COLO829 (cell line): Measurements from ENCODE around the gene ALG12.

Source experiments
- DNase-seq: peaks from one replicate; pipeline ENCODE4 v3.0.0; 2012; ENCODE audit warnings: low spot score

ALG12 gene

DNA sequence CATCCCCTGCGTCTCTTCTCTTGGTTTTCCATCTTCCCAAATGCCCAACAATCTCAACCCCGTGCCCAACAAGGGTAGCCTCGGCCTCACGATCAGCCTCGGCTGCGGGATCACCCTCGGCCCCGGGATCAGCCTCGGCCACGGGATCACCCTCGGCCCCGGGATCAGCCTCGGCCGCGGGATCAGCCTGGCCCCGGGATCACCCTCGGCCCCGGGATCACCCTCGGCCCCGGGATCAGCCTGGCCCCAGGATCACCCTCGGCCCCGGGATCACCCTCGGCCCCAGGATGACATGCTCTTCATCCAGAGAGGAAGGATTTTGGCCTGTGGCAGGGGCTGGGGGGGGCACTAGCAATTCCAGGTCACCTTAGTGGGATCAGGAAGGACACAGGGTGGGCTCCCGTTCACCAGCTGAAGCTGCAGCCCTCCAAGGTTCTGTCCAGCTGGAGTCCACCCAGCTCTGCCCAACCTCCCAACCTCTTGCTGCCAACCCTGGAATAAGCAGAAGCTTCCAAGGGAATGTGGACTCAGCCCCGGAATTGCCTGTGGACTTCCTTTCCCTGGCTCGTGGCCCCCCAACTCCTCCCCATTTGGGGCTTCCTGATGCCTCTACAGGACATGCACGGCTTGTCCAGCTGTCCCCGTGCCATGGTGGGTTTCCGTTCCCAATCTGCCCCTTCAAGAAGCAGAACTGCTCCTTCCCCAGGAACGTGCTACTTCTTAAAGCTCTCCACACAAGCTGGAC lies 6.2 kb downstream of the ALG12 start:
- DNase-seq = no peak

DNA sequence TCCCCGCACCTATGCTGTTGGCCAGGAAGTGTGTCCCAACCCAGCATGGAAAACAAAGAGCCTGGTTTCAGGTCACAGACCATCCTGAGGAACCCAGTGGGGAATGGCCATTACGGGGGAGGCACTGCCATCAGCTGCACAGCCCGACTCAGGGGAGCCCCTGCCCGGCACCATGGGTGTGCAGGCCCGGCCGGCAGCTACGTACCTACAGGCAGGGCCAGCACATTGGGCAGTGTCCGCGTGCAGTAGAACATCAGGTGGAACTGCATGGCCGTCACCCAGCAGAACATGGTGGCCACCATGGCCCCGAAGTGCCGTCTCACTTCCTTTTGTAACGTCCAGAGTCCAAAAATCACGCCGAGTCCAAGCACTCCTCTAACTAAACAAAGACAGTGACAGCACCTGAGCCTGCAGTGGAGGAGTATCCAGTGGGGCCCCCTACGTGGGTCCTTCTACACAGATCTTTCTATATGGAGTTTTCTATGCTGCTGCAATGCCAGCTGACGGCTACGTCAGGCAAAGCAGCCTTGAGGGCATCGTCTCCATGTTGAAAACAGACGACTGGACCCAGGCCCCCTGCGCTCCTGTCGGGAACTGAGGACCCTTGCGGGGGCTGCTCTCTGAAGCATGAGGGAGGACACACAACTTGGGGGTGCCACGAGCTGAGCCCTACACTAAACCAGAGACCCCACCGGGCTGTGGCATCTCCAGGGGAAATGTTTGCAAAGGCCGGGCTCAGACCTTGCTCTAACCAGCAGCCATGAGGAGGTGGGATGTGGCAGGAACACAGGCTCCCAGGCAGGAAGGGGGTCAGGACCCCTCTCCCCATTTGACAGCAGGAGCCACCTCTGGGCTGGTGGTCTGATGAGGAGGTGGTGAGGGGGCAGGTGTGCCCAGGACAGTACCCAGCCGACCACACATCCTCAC lies 7.7 kb downstream of the ALG12 start:
- no peak for DNase-seq

DNA sequence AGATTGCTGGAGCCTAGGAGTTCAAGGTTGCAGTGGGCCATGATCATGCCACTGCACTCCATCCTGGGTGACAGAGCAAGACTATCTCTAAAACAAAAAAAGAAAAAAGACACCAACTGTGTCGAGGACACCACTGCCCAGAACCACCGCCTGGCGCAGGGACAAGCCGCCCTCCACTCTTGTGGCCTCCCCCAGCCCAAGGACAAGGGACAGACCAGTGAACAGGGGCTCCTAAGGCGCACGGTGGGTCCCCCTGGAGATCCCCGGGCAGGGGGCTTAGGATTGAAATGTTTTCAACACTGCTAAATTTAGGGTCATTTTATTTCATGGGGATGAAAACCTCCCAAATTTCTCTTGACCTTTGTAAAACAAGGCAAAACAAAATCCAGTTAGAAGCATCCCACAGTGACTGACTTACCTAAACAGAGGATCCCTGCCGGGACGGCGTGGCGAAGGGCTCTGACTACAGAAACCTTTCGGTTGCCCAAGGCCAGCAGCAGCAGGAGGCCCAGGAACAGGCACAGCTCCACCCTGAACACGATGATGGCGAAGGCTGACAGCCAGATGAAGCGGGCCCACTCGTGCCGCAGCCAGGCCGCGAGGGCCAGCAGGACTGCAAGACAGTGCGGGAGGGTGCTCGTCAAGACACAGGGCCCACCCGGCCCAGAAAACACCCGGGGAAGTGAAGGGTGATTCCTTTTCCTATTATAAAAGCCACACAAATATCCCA lies 8.6 kb downstream of the ALG12 start:
- DNase-seq = no peak

DNA sequence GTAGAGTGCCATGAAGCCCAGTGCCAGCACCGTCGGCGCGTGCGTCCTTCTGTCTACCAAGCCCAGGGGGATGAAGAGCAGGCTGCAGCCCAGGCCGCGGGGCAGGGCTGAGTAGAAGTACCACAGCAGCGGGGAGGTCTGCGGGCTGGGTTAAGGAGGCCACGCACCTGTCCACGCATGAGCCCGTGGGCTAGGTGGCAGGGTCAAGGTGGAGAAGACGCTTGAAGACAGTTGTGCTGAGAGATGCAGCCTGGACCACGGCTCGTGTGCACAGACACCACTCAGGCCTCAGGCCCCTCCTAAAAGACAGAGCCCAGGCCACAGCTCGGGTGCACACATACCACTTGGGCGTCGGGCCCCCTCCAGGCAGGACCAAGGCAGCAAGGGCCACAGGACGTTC lies 10.4 kb downstream of the ALG12 start:
- DNase-seq = no peak

DNA sequence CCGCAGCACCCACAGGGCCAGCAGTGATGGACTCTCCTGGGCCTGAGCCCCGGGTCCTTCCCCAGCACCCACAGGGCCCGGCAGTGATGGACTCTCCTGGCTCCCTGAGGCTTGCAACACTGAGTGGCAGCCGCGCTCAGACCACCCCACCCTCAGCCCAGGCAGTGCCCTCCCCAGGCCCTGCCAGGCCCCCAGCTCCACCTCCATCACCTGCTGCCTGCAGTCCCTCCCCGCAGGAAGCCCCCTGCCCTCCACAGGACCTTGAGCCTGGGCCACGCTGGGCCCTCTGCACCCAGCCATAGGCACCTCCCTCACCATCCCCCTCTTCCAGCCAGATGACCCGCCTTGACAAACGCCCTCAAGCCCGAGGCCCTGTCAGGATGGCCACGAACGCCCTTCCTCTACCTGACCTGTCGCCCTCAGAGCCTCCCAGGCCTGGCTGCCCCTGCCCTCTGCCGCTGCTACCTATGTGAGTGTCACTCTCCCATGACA lies 11.4 kb downstream of the ALG12 start:
- DNase-seq = no peak

DNA sequence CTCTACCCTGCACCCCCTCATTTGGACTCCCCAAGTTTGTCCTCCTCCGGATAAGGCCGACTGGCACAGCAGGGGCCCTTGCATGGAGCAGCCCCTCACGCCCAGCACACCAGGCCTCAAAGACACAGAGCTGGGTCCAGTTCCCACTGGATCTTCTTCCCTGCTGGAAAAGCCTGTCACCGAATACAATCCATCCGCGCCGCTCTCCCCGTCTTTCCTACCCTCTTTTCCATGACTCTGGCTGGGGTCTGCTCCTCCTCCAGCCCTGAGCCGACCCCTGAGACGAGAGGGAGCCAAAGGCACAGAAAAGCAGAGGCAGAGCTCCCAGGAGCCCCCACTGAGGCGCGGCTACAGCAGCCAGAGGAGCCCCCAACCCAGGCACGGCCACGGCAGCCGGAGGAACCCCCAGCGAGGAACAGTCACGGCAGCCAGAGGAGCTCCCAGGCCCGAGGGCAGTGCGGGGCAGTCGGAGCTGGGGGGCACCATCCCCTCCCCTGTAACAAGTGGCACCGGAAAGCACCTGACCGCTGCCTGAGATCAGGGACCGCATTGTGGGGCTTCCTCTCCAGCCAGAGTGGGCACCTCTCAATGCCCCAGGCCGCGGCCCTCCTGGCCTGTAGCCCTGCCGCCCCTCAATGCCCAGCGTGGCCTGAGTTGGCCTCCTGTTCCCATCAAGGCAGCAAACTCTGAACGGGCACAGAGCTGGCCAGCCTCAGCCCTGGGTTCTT lies 12.0 kb downstream of the ALG12 start:
- DNase-seq = no peak

DNA sequence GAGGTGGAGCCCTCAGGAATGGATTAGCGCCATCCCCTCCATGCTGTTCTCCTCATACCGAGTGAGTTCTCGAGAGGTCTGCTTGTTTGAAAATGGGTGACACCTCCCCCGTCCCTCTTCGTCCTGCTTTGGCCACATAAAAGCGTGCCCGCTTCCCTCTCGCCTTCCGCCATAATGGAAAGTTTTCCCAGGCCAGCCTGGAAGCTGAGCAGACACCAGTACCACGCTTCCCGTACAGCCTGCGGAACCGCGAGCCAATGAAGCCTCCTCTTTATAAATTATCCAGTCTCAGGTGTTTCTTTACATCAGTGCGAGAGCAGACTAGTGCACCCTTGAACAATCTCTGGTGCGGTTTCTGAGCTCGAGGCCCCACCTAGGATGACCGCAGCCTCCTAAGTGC lies 12.8 kb downstream of the ALG12 start:
- DNase-seq = no peak

DNA sequence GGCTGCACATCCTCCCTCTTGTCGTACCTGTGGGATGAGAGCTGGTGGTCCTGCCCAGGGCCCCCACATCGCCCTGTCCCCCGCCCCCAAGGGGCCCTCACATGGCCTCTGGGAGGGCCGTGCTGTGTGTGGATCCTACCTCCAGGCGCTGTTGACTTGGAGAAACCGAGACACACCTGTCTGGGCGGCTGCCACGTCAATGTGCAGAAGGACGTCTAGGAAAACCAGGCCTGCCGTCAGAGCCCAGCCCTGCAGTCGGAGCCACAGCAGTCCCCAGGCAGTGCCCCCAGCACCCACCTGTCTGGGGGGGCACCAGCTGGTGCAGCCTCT lies 14.2 kb downstream of the ALG12 start:
- DNase-seq = no peak

DNA sequence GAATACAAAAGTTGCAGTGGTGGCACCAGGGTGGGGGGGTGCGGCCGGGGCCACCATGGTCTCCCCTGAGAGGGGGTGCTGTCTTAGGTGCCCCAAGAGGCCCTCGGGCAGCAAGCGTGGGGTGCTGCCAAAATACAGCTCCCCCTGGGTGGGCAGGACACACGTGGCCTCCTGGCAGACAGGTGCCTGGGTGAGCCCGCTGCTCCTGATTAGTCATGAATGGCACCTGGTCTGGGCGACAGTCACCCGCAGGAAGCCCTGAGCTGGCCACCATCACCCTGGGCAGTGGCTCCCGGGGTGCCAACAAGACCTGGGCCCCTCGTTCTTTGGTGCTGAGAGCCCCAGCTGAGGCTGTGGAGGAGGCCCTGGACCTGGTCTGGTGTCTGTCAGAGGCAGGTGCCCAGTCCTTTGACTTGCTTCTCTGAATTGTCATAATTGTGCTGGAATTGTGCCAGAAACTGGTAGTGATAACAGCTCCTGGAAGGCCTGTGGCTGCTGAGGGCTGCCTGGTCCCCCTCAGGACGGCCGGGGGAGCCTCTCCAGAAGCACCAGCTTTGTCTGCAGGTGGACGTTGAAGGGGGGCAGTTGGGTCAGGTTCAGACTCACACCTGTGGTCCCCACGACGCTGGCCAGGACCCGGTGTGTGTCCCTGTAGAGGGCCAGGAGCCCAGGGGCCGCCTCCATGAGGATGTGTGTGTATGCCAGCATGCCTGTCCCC lies 14.8 kb downstream of the ALG12 start:
- no peak for DNase-seq

DNA sequence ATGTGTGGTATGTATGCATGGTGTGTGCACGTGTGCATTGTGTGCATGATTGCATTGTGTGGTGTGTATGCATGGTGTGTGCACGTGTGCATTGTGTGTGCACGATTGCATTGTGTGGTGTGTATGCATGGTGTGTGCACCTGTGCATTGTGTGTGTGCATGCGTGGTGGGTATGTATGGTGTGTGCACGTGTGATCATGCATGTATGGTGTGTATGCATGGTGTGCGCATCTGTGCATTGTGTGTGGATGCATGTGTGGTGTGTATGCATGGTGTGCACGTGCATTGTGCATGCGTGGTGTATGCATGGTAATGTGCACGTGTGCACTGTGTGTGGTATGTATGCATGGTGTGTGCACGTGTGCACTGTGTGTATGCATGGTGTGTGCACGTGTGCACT lies 16.8 kb downstream of the ALG12 start:
- no peak for DNase-seq

DNA sequence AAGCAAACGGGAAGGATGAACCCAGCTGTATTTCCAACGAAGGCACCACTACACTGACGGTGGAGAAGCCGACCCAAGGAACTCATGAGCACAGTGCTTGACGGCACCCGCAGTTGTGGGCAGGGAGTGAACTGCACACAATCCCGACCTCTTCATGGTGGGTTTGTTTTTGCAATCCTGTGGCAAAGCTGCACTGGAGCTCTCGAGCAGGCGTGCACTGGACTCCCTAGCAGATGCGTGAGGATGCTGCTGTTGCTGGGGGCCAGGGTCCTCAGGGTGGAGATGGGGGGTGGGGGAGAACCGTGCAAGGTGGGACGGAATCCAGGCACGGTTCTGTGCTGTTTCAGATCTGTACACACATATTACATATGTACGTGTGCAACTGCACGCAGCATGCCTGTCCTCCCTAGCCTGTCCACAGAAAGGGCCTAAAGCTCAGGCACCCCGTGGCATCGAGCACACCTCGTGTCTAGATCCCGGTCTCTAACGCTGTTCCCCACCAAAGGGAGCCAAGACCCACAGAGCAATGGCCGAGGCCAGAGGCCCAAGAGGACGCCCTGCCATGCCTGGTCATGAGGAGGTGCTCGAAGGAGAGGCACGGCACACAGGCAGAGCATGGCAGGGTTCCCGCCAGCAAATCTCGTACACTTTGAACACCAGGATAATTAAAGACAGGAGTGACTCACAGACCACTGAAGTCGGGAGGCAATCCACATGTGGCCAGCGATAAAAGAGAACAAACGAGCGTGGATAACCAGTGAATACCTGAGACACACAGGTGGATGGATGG lies 17.6 kb downstream of the ALG12 start:
- DNase-seq = no peak

DNA sequence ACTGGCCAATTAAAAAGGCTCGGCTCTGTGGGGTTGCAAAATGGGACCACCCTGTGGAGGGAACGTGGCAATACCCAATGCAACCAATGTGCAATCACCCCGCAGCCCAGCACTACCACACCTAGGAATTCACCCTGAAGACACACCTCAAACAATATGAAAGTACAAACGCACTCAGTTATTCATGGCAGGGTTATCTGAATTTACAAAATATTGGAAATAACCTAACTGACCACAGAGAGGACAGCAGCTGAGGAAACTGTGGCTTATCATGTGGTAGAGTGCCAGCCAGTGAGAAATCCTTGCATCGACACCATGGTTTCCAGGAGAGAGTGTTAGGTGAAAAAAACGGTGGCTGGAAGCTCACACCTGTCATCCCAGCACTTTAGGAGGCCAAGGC lies 18.7 kb downstream of the ALG12 start:
- no peak for DNase-seq

DNA sequence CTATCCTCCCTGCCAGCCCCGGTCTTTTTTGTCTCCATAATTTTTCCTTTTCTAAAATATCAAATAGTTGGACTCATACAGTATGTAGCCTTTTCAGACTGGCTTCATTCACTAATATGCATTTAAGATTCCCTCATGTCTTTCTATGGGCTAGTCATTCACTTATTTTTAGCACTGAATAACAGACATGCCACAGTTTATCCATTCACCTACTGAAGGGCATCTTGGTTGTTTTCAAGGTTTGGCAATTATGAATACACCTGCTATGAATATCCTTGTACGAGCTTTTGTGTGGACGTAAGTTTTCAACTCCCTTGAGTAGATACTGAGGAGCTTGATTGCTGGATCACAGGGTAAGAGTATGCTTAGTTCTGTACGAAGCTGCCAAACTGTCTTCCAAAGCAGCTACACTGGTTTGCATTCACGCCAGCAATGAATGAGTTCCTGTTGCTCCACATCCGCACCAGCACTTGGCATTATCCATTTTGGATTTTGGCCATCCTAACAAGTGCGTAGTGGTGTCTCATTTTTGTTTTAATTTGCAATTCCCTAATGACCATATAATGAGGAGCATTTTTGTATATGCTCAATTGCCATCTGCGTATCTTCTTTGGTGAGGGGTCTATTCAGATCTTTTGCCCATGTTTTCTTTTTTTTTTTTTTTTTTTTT lies 21.1 kb downstream of the ALG12 start:
- DNase-seq = no peak

DNA sequence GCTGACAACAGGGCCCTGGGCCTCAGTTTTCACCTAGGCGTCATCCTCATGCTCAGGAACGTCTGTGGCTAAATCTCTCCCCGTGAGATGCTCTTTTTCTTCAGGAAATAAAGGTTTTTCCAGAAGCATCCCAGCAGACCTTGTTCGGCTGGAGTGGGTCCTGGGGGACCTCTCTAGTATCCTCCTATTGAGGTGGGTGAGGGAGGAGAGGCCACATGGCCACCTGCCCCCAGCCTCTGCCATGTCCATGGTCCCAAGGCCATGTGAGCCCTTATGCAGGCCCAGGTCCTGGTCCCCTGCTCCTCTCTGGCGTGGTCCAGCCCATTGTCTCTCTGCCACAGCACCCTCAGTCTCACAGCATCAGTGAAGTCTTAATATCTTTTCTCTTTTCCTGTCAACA lies 22.0 kb downstream of the ALG12 start:
- DNase-seq = no peak

DNA sequence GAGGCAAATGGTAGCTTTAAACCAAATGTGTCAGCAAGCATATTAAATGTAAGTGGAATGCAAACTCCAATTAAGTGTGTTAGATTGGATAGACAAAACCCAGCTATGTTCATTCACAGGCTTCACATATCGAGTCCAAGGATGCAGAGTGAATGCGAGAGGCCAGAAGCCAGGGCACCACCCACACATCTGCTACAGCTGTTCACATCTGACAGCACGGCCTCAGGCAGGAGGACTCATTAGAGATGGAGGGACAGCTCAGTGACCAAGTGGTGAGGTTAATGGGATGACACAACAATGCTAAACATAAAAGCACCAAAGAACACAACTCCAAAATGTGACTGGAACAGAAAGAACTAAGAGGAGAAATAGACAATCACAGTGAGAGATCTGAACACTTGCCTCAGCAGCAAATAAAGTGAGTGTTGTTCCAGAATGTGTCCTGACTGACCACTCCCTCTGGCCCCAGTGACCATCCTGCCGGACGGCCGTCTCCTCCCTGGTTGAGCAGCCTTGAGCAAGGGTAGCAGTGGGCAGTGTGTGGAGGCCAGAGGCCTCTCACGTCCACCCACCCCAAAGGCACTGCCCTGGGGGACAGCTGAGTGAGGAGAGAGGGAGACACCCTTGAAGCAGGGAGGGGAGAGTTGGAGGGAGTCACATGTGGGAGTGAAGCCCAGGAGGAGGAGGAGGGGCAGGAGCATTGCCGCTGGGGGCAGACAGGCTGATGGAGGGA lies 23.8 kb downstream of the ALG12 start:
- peak; percentile 24 for DNase-seq

DNA sequence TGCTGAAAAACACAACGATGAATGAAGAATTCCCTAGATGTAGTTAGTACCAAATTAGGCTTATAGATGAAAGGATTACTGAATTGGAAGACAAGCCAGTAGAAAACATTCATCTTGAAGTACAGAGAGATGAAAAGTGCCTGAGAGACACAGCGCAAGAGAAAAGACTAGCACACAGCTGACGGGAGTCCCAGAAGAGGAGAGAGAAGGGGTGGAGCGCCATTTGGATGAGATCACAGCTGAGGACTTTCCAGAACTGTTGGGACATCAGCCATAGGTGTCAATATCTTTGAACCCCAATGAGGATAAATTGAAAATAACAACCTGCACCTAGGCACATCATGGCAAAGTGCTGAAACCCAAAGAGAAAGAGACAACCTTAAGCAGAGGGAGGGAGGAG lies 25.2 kb downstream of the ALG12 start:
- DNase-seq = no peak

DNA sequence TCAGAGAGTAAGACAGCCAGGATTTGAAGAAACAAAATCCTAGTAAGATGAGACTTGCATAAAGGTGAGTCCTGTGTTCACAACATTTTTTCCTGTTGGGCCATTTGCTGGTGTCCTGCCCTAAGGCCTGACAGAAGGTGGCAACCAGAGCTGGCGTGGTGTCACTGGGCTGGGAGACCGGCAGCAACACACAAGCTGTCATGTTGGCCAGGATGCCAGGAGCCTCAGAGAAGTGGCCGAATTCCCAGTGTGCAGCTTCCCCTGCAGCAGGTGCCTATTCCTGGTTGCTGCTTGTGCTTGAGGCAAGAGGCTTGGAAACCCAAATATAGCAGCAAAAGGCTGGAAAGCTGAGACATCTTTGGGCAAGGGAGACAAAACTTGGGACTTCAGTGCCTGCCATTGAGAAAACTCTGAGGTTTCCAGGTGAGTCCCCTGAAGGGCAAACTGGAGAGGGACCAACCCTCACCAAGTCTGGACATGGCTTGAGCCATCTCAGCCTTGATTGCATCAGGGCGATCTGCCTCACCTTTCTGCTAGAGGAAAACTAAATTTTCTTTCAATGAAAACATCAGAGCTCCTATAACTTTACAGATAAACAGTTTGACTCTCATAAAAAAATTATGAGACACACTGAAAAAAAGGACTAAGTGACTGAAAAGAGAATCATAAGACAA lies 25.9 kb downstream of the ALG12 start:
- DNase-seq = no peak

DNA sequence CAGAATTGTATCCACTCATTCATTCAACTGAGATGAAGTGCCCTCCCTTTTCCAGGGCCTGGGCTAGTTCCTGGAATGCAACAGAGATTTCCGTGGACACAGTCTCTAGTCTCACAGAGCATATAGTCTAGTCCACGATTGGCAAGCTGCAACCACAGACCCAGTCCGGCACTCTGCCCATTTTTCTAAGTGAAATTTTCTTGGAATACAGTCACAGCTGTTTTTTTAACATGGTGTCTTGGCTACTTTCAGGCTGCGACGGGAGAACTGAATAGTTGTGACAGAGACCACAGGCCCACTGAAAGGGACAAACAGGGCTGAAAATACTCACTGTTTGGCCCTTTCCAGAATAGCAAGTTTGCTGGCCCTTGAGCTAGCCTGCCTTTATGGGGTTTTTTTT lies 29.2 kb downstream of the ALG12 start:
- DNase-seq = no peak

DNA sequence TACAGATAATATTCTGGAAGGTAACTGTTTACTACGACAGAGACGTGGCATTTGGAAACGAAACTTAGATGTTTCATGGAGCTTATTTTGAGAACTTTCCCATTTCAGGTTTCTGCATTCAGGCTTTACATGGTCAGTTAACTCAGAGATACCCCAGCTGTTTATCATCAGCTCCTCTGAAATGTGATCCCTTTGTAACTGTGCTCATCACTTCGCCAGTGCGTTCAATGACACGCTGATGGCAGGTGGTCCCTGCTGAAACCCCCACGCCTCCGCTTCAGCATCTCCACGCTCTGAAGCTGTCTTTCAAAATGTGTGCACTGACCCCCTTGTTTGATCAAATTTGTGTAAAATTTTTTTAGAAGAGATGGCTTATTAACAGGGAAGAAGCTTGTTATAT lies 30.5 kb downstream of the ALG12 start:
- no peak for DNase-seq
